ENCODE results near the gene PPM1B. TPM values are rescaled to one million over a fixed set of nuclear protein-coding genes. Genes with fewer than 3 reads are reported as not detected.
A peak's percentile ranks its signal among the peaks of the same experiment; 100 is the strongest.
"Not testable (repeated sequence)": the region's sequence is repeated elsewhere in the genome, so short reads cannot be mapped to it uniquely, and the experiment has no call there.

Gene PPM1B
- total RNA-seq, 1 experiment from 2014 or later = 49.5 TPM

- Histone ChIP-seq H3K9me3 (ENCODE audit: low read length) (peaks cover 4% of the 10 kb centered on the region; the same call in 1 of the 2 replicates), H3K4me1 (ENCODE audit: low read length) (peaks cover 15% of the 10 kb centered on the region), H4K20me1 (ENCODE audit: insufficient read depth, low read depth, low read length) (peaks cover 15% of the 10 kb centered on the region), H3K4me2 (ENCODE audit: low read depth, low read length, poor library complexity, severe bottlenecking) (no peak overlapping the region), H3K9ac (ENCODE audit: low read length) (no peak overlapping the region), H3K9me2 (replicated peaks; ENCODE audit: insufficient read depth, low read length) (no peaks in the 10 kb centered on the region), H3K36me3 (ENCODE audit: insufficient read depth, low read length) (no peaks in the 10 kb centered on the region), H2AFZ (ENCODE audit: low read length) (no peak overlapping the region), H3K4me3 (ENCODE audit: low read length) (no peak overlapping the region), H3K27ac (ENCODE audit: low read length) (no peak overlapping the region), H3K79me2 (ENCODE audit: low read length) (peaks cover 23% of the 10 kb centered on the region), H3K27me3 (ENCODE audit: low read length) (no peaks in the 10 kb centered on the region)
- no peak for DNase-seq
Measured at GRCh38 chr2:44166096-44166495, 2.6 kb upstream of the PPM1B start.

- no peaks in the 10 kb centered on the region for H3K27me3 ChIP-seq (ENCODE audit: low read length)
- DNase-seq = no peak
Measured at GRCh38 chr2:44167311-44167907, 1.3 kb upstream of the PPM1B start.

GRCh38 chr2:44167908-44168680 is 581 bp upstream of the PPM1B start:
- Histone ChIP-seq H4K20me1 (ENCODE audit: insufficient read depth, low read depth, low read length) (peaks cover 22% of the 10 kb centered on the region), H2AFZ (ENCODE audit: low read length) (peak overlapping the region; percentile 94), H3K36me3 (ENCODE audit: insufficient read depth, low read length) (no peaks in the 10 kb centered on the region; the same call in 1 of the 2 replicates), H3K4me1 (ENCODE audit: low read length) (peaks cover 27% of the 10 kb centered on the region), H3K4me2 (ENCODE audit: low read depth, low read length, poor library complexity, severe bottlenecking) (peak overlapping the region; percentile 64), H3K79me2 (ENCODE audit: low read length) (peaks cover 43% of the 10 kb centered on the region), H3K27me3 (ENCODE audit: low read length) (no peaks in the 10 kb centered on the region), H3K9ac (ENCODE audit: low read length) (peak overlapping the region; percentile 60), H3K9me3 (ENCODE audit: low read length) (peaks cover 4% of the 10 kb centered on the region; the same call in 1 of the 2 replicates), H3K9me2 (replicated peaks; ENCODE audit: insufficient read depth, low read length) (no peaks in the 10 kb centered on the region), H3K4me3 (ENCODE audit: low read length) (peak overlapping the region; percentile 57), H3K27ac (ENCODE audit: low read length) (peak overlapping the region; percentile 72)
- DNase-seq = peak; percentile 100

More at GRCh38 chr2:44167311-44167907, 1.3 kb upstream of the PPM1B start:
- peak overlapping the region; percentile 94 for H2AFZ ChIP-seq (ENCODE audit: low read length)
- peak overlapping the region; percentile 60 for H3K9ac ChIP-seq (ENCODE audit: low read length)
- H4K20me1 ChIP-seq (ENCODE audit: insufficient read depth, low read depth, low read length) = peaks cover 19% of the 10 kb centered on the region
- peak overlapping the region; percentile 72; the same call in 1 of the 2 replicates for H3K27ac ChIP-seq (ENCODE audit: low read length)
- peaks cover 27% of the 10 kb centered on the region for H3K4me1 ChIP-seq (ENCODE audit: low read length)
- H3K4me3 ChIP-seq (ENCODE audit: low read length) = peak overlapping the region; percentile 57
- H3K9me3 ChIP-seq (ENCODE audit: low read length) = peaks cover 4% of the 10 kb centered on the region; the same call in 1 of the 2 replicates
- no peaks in the 10 kb centered on the region for H3K9me2 ChIP-seq (replicated peaks; ENCODE audit: insufficient read depth, low read length)
- peaks cover 36% of the 10 kb centered on the region for H3K79me2 ChIP-seq (ENCODE audit: low read length)
- H3K36me3 ChIP-seq (ENCODE audit: insufficient read depth, low read length) = no peaks in the 10 kb centered on the region
- H3K4me2 ChIP-seq (ENCODE audit: low read depth, low read length, poor library complexity, severe bottlenecking) = peak overlapping the region; percentile 64

GRCh38 chr2:44169155-44169898 is 652 bp downstream of the PPM1B start:
- peaks cover 4% of the 10 kb centered on the region; the same call in 1 of the 2 replicates for H3K9me3 ChIP-seq (ENCODE audit: low read length)
- H3K4me1 ChIP-seq (ENCODE audit: low read length) = peaks cover 27% of the 10 kb centered on the region
- no peaks in the 10 kb centered on the region for H3K27me3 ChIP-seq (ENCODE audit: low read length)
- H2AFZ ChIP-seq (ENCODE audit: low read length) = peak overlapping the region; percentile 50; the same call in 1 of the 2 replicates
- H3K36me3 ChIP-seq (ENCODE audit: insufficient read depth, low read length) = peaks cover 2% of the 10 kb centered on the region; the same call in 1 of the 2 replicates
- DNase-seq = peak; percentile 85
- peaks cover 56% of the 10 kb centered on the region for H3K79me2 ChIP-seq (ENCODE audit: low read length)
- peaks cover 22% of the 10 kb centered on the region for H4K20me1 ChIP-seq (ENCODE audit: insufficient read depth, low read depth, low read length)
- peak overlapping the region; percentile 97 for H3K4me3 ChIP-seq (ENCODE audit: low read length)
- H3K27ac ChIP-seq (ENCODE audit: low read length) = peak overlapping the region; percentile 57
- H3K9ac ChIP-seq (ENCODE audit: low read length) = peak overlapping the region; percentile 93
- H3K9me2 ChIP-seq (replicated peaks; ENCODE audit: insufficient read depth, low read length) = no peaks in the 10 kb centered on the region
- H3K4me2 ChIP-seq (ENCODE audit: low read depth, low read length, poor library complexity, severe bottlenecking) = peak overlapping the region; percentile 90

- H3K9me3 ChIP-seq (ENCODE audit: low read length) = no peaks in the 10 kb centered on the region; the same call in 1 of the 2 replicates
- no peak for DNase-seq
Measured at GRCh38 chr2:44170311-44170717, 1.6 kb downstream of the PPM1B start.

GRCh38 chr2:44171018-44171417 is 2.3 kb downstream of the PPM1B start:
- no peaks in the 10 kb centered on the region for H3K27me3 ChIP-seq (ENCODE audit: low read length)
- no peak overlapping the region for H2AFZ ChIP-seq (ENCODE audit: low read length)
- no peak for DNase-seq
- no peaks in the 10 kb centered on the region for H3K9me2 ChIP-seq (replicated peaks; ENCODE audit: insufficient read depth, low read length)
- H3K9ac ChIP-seq (ENCODE audit: low read length) = peak overlapping the region; percentile 93
- H3K79me2 ChIP-seq (ENCODE audit: low read length) = peaks cover 72% of the 10 kb centered on the region
- peaks cover 27% of the 10 kb centered on the region for H3K4me1 ChIP-seq (ENCODE audit: low read length)
- H3K27ac ChIP-seq (ENCODE audit: low read length) = no peak overlapping the region
- H3K36me3 ChIP-seq (ENCODE audit: insufficient read depth, low read length) = peaks cover 6% of the 10 kb centered on the region; the same call in 1 of the 2 replicates
- H3K9me3 ChIP-seq (ENCODE audit: low read length) = no peaks in the 10 kb centered on the region
- H3K4me2 ChIP-seq (ENCODE audit: low read depth, low read length, poor library complexity, severe bottlenecking) = peak overlapping the region; percentile 90
- H3K4me3 ChIP-seq (ENCODE audit: low read length) = peak overlapping the region; percentile 97
- peaks cover 22% of the 10 kb centered on the region for H4K20me1 ChIP-seq (ENCODE audit: insufficient read depth, low read depth, low read length)

More at GRCh38 chr2:44170311-44170717, 1.6 kb downstream of the PPM1B start:
- Histone ChIP-seq H3K9ac (ENCODE audit: low read length) (peak overlapping the region; percentile 93), H4K20me1 (ENCODE audit: insufficient read depth, low read depth, low read length) (peaks cover 22% of the 10 kb centered on the region), H3K9me2 (replicated peaks; ENCODE audit: insufficient read depth, low read length) (no peaks in the 10 kb centered on the region), H3K27ac (ENCODE audit: low read length) (peak overlapping the region; percentile 57), H3K4me2 (ENCODE audit: low read depth, low read length, poor library complexity, severe bottlenecking) (peak overlapping the region; percentile 90), H3K4me3 (ENCODE audit: low read length) (peak overlapping the region; percentile 97), H3K79me2 (ENCODE audit: low read length) (peaks cover 65% of the 10 kb centered on the region), H3K4me1 (ENCODE audit: low read length) (peaks cover 27% of the 10 kb centered on the region), H2AFZ (ENCODE audit: low read length) (no peak overlapping the region), H3K27me3 (ENCODE audit: low read length) (no peaks in the 10 kb centered on the region), H3K36me3 (ENCODE audit: insufficient read depth, low read length) (peaks cover 6% of the 10 kb centered on the region; the same call in 1 of the 2 replicates)

GRCh38 chr2:44171442-44171841 is 2.8 kb downstream of the PPM1B start:
- peaks cover 22% of the 10 kb centered on the region for H4K20me1 ChIP-seq (ENCODE audit: insufficient read depth, low read depth, low read length)
- not testable (repeated sequence) for DNase-seq; H2AFZ ChIP-seq (ENCODE audit: low read length); H3K9me3 ChIP-seq (ENCODE audit: low read length); H3K36me3 ChIP-seq (ENCODE audit: insufficient read depth, low read length); H3K27me3 ChIP-seq (ENCODE audit: low read length); H3K9me2 ChIP-seq (replicated peaks; ENCODE audit: insufficient read depth, low read length); H3K27ac ChIP-seq (ENCODE audit: low read length)
- H3K79me2 ChIP-seq (ENCODE audit: low read length) = peaks cover 77% of the 10 kb centered on the region
- peak overlapping the region; percentile 97 for H3K4me3 ChIP-seq (ENCODE audit: low read length)
- peaks cover 27% of the 10 kb centered on the region for H3K4me1 ChIP-seq (ENCODE audit: low read length)
- H3K4me2 ChIP-seq (ENCODE audit: low read depth, low read length, poor library complexity, severe bottlenecking) = peak overlapping the region; percentile 90
- H3K9ac ChIP-seq (ENCODE audit: low read length) = peak overlapping the region; percentile 93; the same call in 1 of the 2 replicates
